ENCODE data around the gene ASPSCR1.

- TF ChIP-seq CTCF (IDR thresholded peaks at IDR 0.05) (no peak), POLR2A (IDR thresholded peaks at IDR 0.05) (no peak), POLR2AphosphoS5 (IDR thresholded peaks at IDR 0.05) (no peak), EP300 (IDR thresholded peaks at IDR 0.05) (no peak)
Observed at GRCh38 chr17:81967244-81967532, 10.2 kb upstream of the ASPSCR1 start.

Data from gastroesophageal sphincter (tissue), 3 donors.